ENCODE results near the gene TRIM65.

- TF ChIP-seq CTCF (IDR thresholded peaks at IDR 0.05) (no peak), POLR2A (IDR thresholded peaks at IDR 0.05) (no peak)
Observed at GRCh38 chr17:75892556-75893224, 4.1 kb downstream of the TRIM65 start.
